OCI-LY7 (cell line): ENCODE data around the gene SLC27A6. TPM values are rescaled to one million over a fixed set of nuclear protein-coding genes. Genes with fewer than 3 reads are reported as not detected.

Experiments used
- BruUV-seq: library from RNA; stranded (reverse); fragments of 400-500 nt; replicated peaks from 2 replicates; lab custom pipeline; 2021; lab: Mats Ljungman, UMichigan
- CTCF ChIA-PET: fragments of 300-600 bp; sonication (Branson Sonifier 250); formaldehyde crosslinking; loops from one replicate; lab custom pipeline; 2022; ENCODE audit warnings: antibody characterized with exemption; ENCODE audit not compliant: unreplicated experiment; lab: Charles Lee
- POLR2A ChIA-PET: fragments of 300-600 bp; sonication (Branson Sonifier 250); formaldehyde crosslinking; loops from one replicate; lab custom pipeline; 2022; ENCODE audit warnings: antibody characterized with exemption; lab: Charles Lee
- DNase-seq: peaks from one replicate; pipeline ENCODE4 v3.0.0-alpha.2; 2015; ENCODE audit warnings: low spot score
- H2AFZ ChIP-seq: fragments of 200-600 bp; sonication (generic), shearing (Covaris generic); 2 replicates; pipeline ENCODE4 v1.6.1; 2014; ENCODE audit warnings: mild to moderate bottlenecking, antibody characterized with exemption, low read length, moderate library complexity
- H3K27ac ChIP-seq: fragments of 200-600 bp; sonication (generic); 2 replicates; pipeline ENCODE4 v1.5.1; 2014; ENCODE audit warnings: mixed run types, low read depth, mild to moderate bottlenecking, moderate library complexity, low read length, inconsistent platforms; ENCODE audit not compliant: poor library complexity, severe bottlenecking
- H3K36me3 ChIP-seq: fragments of 200-600 bp; sonication (generic); 2 replicates; pipeline ENCODE4 v1.6.1; 2014; ENCODE audit warnings: mild to moderate bottlenecking, antibody characterized with exemption, low read length, moderate library complexity, mixed read lengths; ENCODE audit not compliant: insufficient read depth
- H3K4me1 ChIP-seq: fragments of 200-600 bp; sonication (generic); 2 replicates; pipeline ENCODE4 v1.5.1; 2014; ENCODE audit warnings: mild to moderate bottlenecking, low read length; ENCODE audit not compliant: insufficient read depth, poor library complexity, severe bottlenecking
- H3K4me2 ChIP-seq: fragments of 200-600 bp; sonication (generic); 2 replicates; pipeline ENCODE4 v1.6.1; 2014; ENCODE audit warnings: mild to moderate bottlenecking, low read length
- H3K4me3 ChIP-seq: fragments of 200-600 bp; sonication (generic); 2 replicates; pipeline ENCODE4 v1.5.1; 2014; ENCODE audit warnings: mild to moderate bottlenecking, low read depth, low read length; ENCODE audit not compliant: poor library complexity, severe bottlenecking
- H3K79me2 ChIP-seq: fragments of 200-600 bp; sonication (generic); 2 replicates; pipeline ENCODE4 v1.6.1; 2016; ENCODE audit warnings: low read depth, mild to moderate bottlenecking, low read length, moderate library complexity, mixed read lengths; ENCODE audit not compliant: insufficient read depth
- H3K9me2 ChIP-seq: fragments of 200-600 bp; sonication (generic); 2 replicates; pipeline ENCODE4 v1.6.1; 2016; ENCODE audit warnings: mild to moderate bottlenecking, low read length, mixed read lengths; ENCODE audit not compliant: insufficient read depth
- H3K9me3 ChIP-seq: fragments of 200-600 bp; sonication (generic); 2 replicates; pipeline ENCODE4 v1.6.1; 2014; ENCODE audit warnings: mild to moderate bottlenecking, mixed run types, low read length, mixed read lengths
- H4K20me1 ChIP-seq: fragments of 200-600 bp; sonication (generic); 2 replicates; pipeline ENCODE4 v1.6.1; 2014; ENCODE audit warnings: mild to moderate bottlenecking, antibody characterized with exemption, low read length, moderate library complexity, mixed read lengths; ENCODE audit not compliant: insufficient read depth
- CTCF ChIP-seq: fragments of 200-600 bp; sonication (generic); conservative IDR thresholded peaks from 2 replicates; pipeline ENCODE4 v1.5.1; 2014; ENCODE audit warnings: mild to moderate bottlenecking, antibody characterized with exemption, low read length, moderate library complexity, mixed read lengths
- EZH2phosphoT487 ChIP-seq: fragments of 200-600 bp; sonication (generic); IDR thresholded peaks from 2 replicates; pipeline ENCODE4 v1.6.1; 2018; ENCODE audit warnings: low read depth, borderline replicate concordance, mild to moderate bottlenecking, mixed run types, antibody characterized with exemption, low read length, moderate library complexity, mixed read lengths
- intact Hi-C: fragments of 100-400 bp; cut with micrococcal nuclease; formaldehyde crosslinking; loops from one replicate; pipeline ENCODE4 v1.10.0; 2022; ENCODE audit not compliant: unreplicated experiment
- total RNA-seq, 2 experiments: library from RNA; depleted of rRNA in 1 of 2; stranded (reverse); fragments of >200 nt in 1 of 2; shearing (Covaris generic) in 1 of 2; gene quantifications; 2 replicates each; pipeline ENCODE4 v1.2.3, GENCODE V29; 2014 to 2022

Gene SLC27A6
- total RNA-seq, 2 experiments from 2014 or later = not detected

DNA sequence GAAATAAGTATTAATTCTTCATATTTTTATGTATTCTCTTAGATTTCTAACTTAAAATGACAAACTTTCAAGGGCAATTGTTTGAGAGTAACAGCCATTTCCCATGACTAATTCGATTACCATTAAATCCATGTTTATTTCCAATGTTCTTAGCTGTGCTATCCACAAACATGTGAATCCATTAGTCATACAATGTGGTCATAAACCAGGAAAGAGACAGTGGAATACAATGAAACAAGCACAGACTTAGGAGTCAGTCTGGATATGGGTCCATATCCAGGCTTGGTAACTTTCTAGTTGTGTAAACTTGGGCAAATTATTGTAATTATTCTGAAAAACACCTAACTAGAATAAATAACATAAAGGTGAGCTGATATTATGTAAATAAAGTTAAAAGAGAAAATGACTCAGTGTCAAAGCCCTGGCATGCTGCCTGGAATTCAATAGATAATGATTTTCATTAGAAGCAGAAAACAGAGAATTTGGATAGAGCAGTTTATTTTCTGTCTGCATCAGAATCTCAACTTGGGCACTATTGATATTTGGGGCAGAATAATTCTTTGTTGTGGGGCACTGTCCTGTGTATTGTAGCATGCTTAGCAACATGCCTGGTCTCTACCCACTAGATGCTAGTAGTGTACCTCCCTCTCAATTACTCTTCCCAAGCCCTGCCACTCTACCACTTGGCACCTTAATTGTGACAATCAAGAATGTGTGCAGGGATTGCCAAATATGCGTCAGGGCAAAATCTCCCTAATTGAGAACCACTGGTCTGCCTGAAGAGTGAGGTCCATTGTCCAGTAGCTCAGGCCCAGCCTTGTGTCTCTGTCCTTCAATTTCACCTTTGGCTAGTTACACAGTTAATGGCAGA, 44.7 kb upstream of the SLC27A6 start:
- H2AFZ ChIP-seq = no peak overlapping the region
- no peaks in the 10 kb centered on the region for H3K4me1 ChIP-seq
- no peak overlapping the region for H3K27ac ChIP-seq
- CTCF ChIA-PET = no interaction called here
- H3K79me2 ChIP-seq = no peaks in the 10 kb centered on the region
- H3K9me3 ChIP-seq = no peaks in the 10 kb centered on the region
- H3K4me3 ChIP-seq = no peak overlapping the region
- no peak for DNase-seq
- POLR2A ChIA-PET = no interaction called here
- BruUV-seq = no TSS peak
- TF ChIP-seq CTCF (no peak), EZH2phosphoT487 (no peak)
- H3K4me2 ChIP-seq = no peak overlapping the region
- intact Hi-C loops = no loop called here
- H4K20me1 ChIP-seq = no peaks in the 10 kb centered on the region
- H3K9me2 ChIP-seq = no peaks in the 10 kb centered on the region
- H3K36me3 ChIP-seq = no peaks in the 10 kb centered on the region

- Histone ChIP-seq H3K4me1 (no peaks in the 10 kb centered on the region), H3K9me2 (no peaks in the 10 kb centered on the region), H3K9me3 (no peaks in the 10 kb centered on the region), H3K4me2 (no peak overlapping the region), H3K36me3 (no peaks in the 10 kb centered on the region), H3K4me3 (no peak overlapping the region), H3K27ac (no peak overlapping the region), H2AFZ (no peak overlapping the region), H3K79me2 (no peaks in the 10 kb centered on the region), H4K20me1 (no peaks in the 10 kb centered on the region)
- intact Hi-C loops = no loop called here
- no peak for DNase-seq
- no TSS peak for BruUV-seq
- POLR2A ChIA-PET = no interaction called here
- CTCF ChIA-PET = no interaction called here
- no peak for TF ChIP-seq CTCF
- no peak for TF ChIP-seq EZH2phosphoT487
Measured at GRCh38 chr5:128924299-128924698, 41.0 kb upstream of the SLC27A6 start.

DNA sequence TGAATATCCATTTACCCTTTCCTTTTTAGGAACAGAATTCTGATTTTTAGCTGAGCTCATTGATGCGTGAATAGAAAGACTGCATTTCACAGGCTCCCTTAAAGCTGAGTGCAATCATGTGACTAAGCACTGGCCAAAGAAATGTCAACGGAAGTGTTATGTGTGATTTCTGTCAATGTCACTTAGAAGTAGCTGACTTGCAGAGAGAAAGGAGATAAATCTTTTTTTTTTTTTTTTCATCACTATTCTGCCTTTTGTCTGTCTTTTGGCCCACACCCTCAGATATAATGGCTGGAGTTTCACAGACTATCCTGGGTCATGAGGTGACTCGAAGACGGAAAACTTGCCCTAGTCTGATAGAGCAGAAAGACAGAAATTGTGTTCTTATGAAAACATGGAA, 39.3 kb upstream of the SLC27A6 start:
- H3K4me3 ChIP-seq = no peak overlapping the region
- no TSS peak for BruUV-seq
- ChIA-PET POLR2A (no interaction called here), CTCF (no interaction called here)
- H4K20me1 ChIP-seq = no peaks in the 10 kb centered on the region
- H3K27ac ChIP-seq = no peak overlapping the region
- TF ChIP-seq CTCF = no peak
- no peak for TF ChIP-seq EZH2phosphoT487
- no peaks in the 10 kb centered on the region for H3K9me3 ChIP-seq
- H3K36me3 ChIP-seq = no peaks in the 10 kb centered on the region
- H3K4me1 ChIP-seq = no peaks in the 10 kb centered on the region
- intact Hi-C loops = no loop called here
- H3K4me2 ChIP-seq = no peak overlapping the region
- H2AFZ ChIP-seq = no peak overlapping the region
- H3K9me2 ChIP-seq = no peaks in the 10 kb centered on the region
- DNase-seq = no peak
- no peaks in the 10 kb centered on the region for H3K79me2 ChIP-seq
